Testis (tissue), 2 donors: ENCODE results near the gene EGR4.

Experiments
- CTCF ChIP-seq, 3 experiments: fragments of 450-650 bp in 2 of 3; fragments of 200-600 bp in 1 of 3; sonication (generic) in 1 of 3; IDR thresholded peaks; one replicate each; pipeline ENCODE4 v1.5.1; 2016 to 2019; ENCODE audit warnings: antibody characterized with exemption in 3 of 3, mild to moderate bottlenecking in 2 of 3, moderate library complexity in 1 of 3
- POLR2A ChIP-seq: fragments of 450-650 bp; IDR thresholded peaks from one replicate; pipeline ENCODE4 v1.6.1; 2017; ENCODE audit warnings: antibody characterized with exemption, mild to moderate bottlenecking, moderate library complexity

GRCh38 chr2:73259704-73260337, 33.5 kb downstream of the EGR4 start:
- TF ChIP-seq POLR2A (no peak), CTCF (IDR thresholded peaks at IDR 0.05) (no peak)
